HL-60 (cell line): ENCODE measurements around the gene BCAS4.

Experiments used
- CTCF ChIP-seq: IDR thresholded peaks from one replicate; pipeline ENCODE4 v1.5.1; 2011; ENCODE audit warnings: low read length, control low read depth, inconsistent platforms; ENCODE audit not compliant: insufficient read depth
- GABPA ChIP-seq: IDR thresholded peaks from 2 replicates; pipeline ENCODE4 v1.6.1; 2012; ENCODE audit warnings: low read depth
- POLR2AphosphoS5 ChIP-seq: IDR thresholded peaks from 2 replicates; pipeline ENCODE4 v1.6.1; 2012; ENCODE audit warnings: low read depth

- TF ChIP-seq CTCF (no peak), GABPA (no peak), POLR2AphosphoS5 (no peak)
These were observed 9.8 kb downstream of the BCAS4 start for GRCh38 chr20:50804437-50805348.
